Natural killer cell (primary cell): ENCODE results near the gene FOSB. TPM values are rescaled to one million over a fixed set of nuclear protein-coding genes. Genes with fewer than 3 reads are reported as not detected.
A peak's percentile ranks its signal among the peaks of the same experiment; 100 is the strongest.

ENCODE experiments used
- ATAC-seq, 3 donors: fragments of 150-1000 bp in 2 of 3; fragments of 200-7000 bp in 1 of 3; cut with Tn5 transposase; 1 replicate in 1 of 3; 2 replicates in 2 of 3; pipeline ENCODE4 v1.10.0; 2021; ENCODE audit warnings: mild to moderate bottlenecking in 2 of 3, moderate library complexity in 2 of 3
- DNase-seq, 2 donors: peaks; one replicate each; pipeline versions ENCODE4 v3.0.0 to v3.0.0-alpha.2; 2013 to 2021; ENCODE audit warnings: mixed read lengths in 1 of 2
- H3K27ac ChIP-seq: one replicate; pipeline ENCODE4 v1.5.1; 2013; ENCODE audit warnings: mild to moderate bottlenecking, low read length
- H3K27me3 ChIP-seq: one replicate; pipeline ENCODE4 v1.6.1; 2013; ENCODE audit warnings: low read length; ENCODE audit not compliant: control insufficient read depth, insufficient read depth
- H3K36me3 ChIP-seq: one replicate; pipeline ENCODE4 v1.6.1; 2013; ENCODE audit warnings: low read length; ENCODE audit not compliant: control insufficient read depth, insufficient read depth
- H3K4me1 ChIP-seq: one replicate; pipeline ENCODE4 v1.6.1; 2013; ENCODE audit warnings: low read length; ENCODE audit not compliant: control insufficient read depth, insufficient read depth
- H3K4me3 ChIP-seq: one replicate; pipeline ENCODE4 v1.5.1; 2013; ENCODE audit warnings: low read length
- H3K9me3 ChIP-seq: one replicate; pipeline ENCODE4 v1.6.1; 2013; ENCODE audit warnings: low read length; ENCODE audit not compliant: control insufficient read depth, insufficient read depth
- H3K27ac Mint-ChIP-seq, 2 donors: one replicate each; pipeline ENCODE4 v1.8.0; 2022; ENCODE audit warnings: mild to moderate bottlenecking in 2 of 2, mixed read lengths in 2 of 2, moderate library complexity in 1 of 2
- H3K27me3 Mint-ChIP-seq, 2 donors: one replicate each; pipeline ENCODE4 v1.8.0; 2022; ENCODE audit warnings: low read depth in 2 of 2, mixed read lengths in 2 of 2
- H3K36me3 Mint-ChIP-seq: one replicate; pipeline ENCODE4 v1.8.0; 2022; ENCODE audit warnings: mixed read lengths
- H3K4me1 Mint-ChIP-seq, 2 donors: one replicate each; pipeline ENCODE4 v1.8.0; 2022; ENCODE audit warnings: mixed read lengths in 2 of 2
- H3K4me3 Mint-ChIP-seq: one replicate; pipeline ENCODE4 v1.8.0; 2022; ENCODE audit warnings: mild to moderate bottlenecking, moderate library complexity, mixed read lengths
- H3K9me3 Mint-ChIP-seq, 2 donors: one replicate each; pipeline ENCODE4 v1.8.0; 2022; ENCODE audit warnings: mixed read lengths in 2 of 2
- CTCF ChIP-seq: fragments of 200-600 bp; IDR thresholded peaks from one replicate; pipeline ENCODE4 v1.8.0; 2022; ENCODE audit warnings: antibody characterized with exemption
- WGBS: methylation state at CpG from one replicate; pipeline ENCODE4 v1.1.7; 2013; ENCODE audit warnings: missing lambda C conversion rate; ENCODE audit not compliant: insufficient coverage; 5-methylcytosine and 5-hydroxymethylcytosine counted together
- intact Hi-C: fragments of 100-400 bp; cut with micrococcal nuclease; formaldehyde crosslinking; loops from one replicate; pipeline ENCODE4 v1.14.2; 2022
- total RNA-seq, 4 donors: library from RNA; stranded (reverse); fragments of 120-200 nt in 1 of 4; gene quantifications; one replicate each; pipeline versions ENCODE4 v1.2.3 to v1.2.4, GENCODE V29; 2013 to 2022

The FOSB gene
- total RNA-seq, 3 donors from 2014 or later (not counting 1 experiment from before 2014, with no cell fraction given) = 784 to 1,837 (median 1,121) TPM

GRCh38 chr19:45463241-45463640 is 4.6 kb upstream of the FOSB start:
- Mint-ChIP-seq H3K4me3 (no peak overlapping the region), H3K27me3 (peaks cover 0 to 4% of the 10 kb centered on the region in 2 donors), H3K4me1 (peaks cover 14 to 25% of the 10 kb centered on the region in 2 donors), H3K9me3 (no peaks in the 10 kb centered on the region), H3K27ac (no peak overlapping the region), H3K36me3 (no peaks in the 10 kb centered on the region)
- H3K27me3 ChIP-seq = no peaks in the 10 kb centered on the region
- intact Hi-C loops = no loop called here
- no peaks in the 10 kb centered on the region for H3K9me3 ChIP-seq
- ATAC-seq = no peak
- no peak for DNase-seq
- TF ChIP-seq CTCF = no peak
- 89% methylated on average over 4 of the region's 4 CpGs for whole genome bisulfite sequencing
- no peak overlapping the region for H3K27ac ChIP-seq
- no peaks in the 10 kb centered on the region for H3K36me3 ChIP-seq
- H3K4me1 ChIP-seq = peaks cover 11% of the 10 kb centered on the region
- no peak overlapping the region for H3K4me3 ChIP-seq

GRCh38 chr19:45464274-45464673 is 3.5 kb upstream of the FOSB start:
- Mint-ChIP-seq H3K4me1 (peaks cover 21 to 36% of the 10 kb centered on the region in 2 donors), H3K9me3 (no peaks in the 10 kb centered on the region), H3K27me3 (peaks cover 0 to 4% of the 10 kb centered on the region in 2 donors), H3K4me3 (no peak overlapping the region), H3K27ac (peak overlapping the region in 1 of 2 donors; percentile 77), H3K36me3 (no peaks in the 10 kb centered on the region)
- Histone ChIP-seq H3K9me3 (no peaks in the 10 kb centered on the region), H3K36me3 (no peaks in the 10 kb centered on the region), H3K4me3 (no peak overlapping the region), H3K27ac (no peak overlapping the region), H3K4me1 (peaks cover 16% of the 10 kb centered on the region), H3K27me3 (no peaks in the 10 kb centered on the region)
- TF ChIP-seq CTCF = no peak
- 79% methylated on average over 2 of the region's 2 CpGs for WGBS
- DNase-seq (no peak), ATAC-seq (no peak)
- intact Hi-C loops = no loop called here

GRCh38 chr19:45464852-45465441 is 2.8 kb upstream of the FOSB start:
- Mint-ChIP-seq H3K27ac (peak overlapping the region in 1 of 2 donors; percentile 77), H3K4me1 (peaks cover 27 to 42% of the 10 kb centered on the region in 2 donors), H3K27me3 (peaks cover 0 to 4% of the 10 kb centered on the region in 2 donors), H3K36me3 (no peaks in the 10 kb centered on the region), H3K4me3 (no peak overlapping the region), H3K9me3 (no peaks in the 10 kb centered on the region)
- no peak overlapping the region for H3K27ac ChIP-seq
- DNase-seq = no peak
- no peak for ATAC-seq
- no peaks in the 10 kb centered on the region for H3K27me3 ChIP-seq
- no peak overlapping the region for H3K4me3 ChIP-seq
- H3K36me3 ChIP-seq = no peaks in the 10 kb centered on the region
- 72% methylated on average over 7 of the region's 8 CpGs for WGBS
- peaks cover 22% of the 10 kb centered on the region for H3K4me1 ChIP-seq
- TF ChIP-seq CTCF = no peak
- H3K9me3 ChIP-seq = no peaks in the 10 kb centered on the region
- intact Hi-C loops = no loop called here

- peak overlapping the region; percentile 87 to 99 for H3K27ac Mint-ChIP-seq
- TF ChIP-seq CTCF = no peak
- no peaks in the 10 kb centered on the region for H3K36me3 Mint-ChIP-seq
- no peak for ATAC-seq
- H3K27me3 Mint-ChIP-seq = peaks cover 0 to 6% of the 10 kb centered on the region in 2 donors
- H3K4me1 Mint-ChIP-seq = peaks cover 30 to 58% of the 10 kb centered on the region in 2 donors
- H3K9me3 Mint-ChIP-seq = no peaks in the 10 kb centered on the region
- Histone ChIP-seq H3K4me1 (peaks cover 33% of the 10 kb centered on the region), H3K36me3 (no peaks in the 10 kb centered on the region), H3K27me3 (peaks cover 2% of the 10 kb centered on the region), H3K27ac (peak overlapping the region; percentile 100), H3K4me3 (peak overlapping the region; percentile 87), H3K9me3 (no peaks in the 10 kb centered on the region)
- H3K4me3 Mint-ChIP-seq = peak overlapping the region; percentile 96
- DNase-seq = no peak
- intact Hi-C loops = loop anchor here (1.0 kb wide), 1 partner anchor 11 kb away; no protein-coding TSS in a partner anchor
- 3% methylated on average over 11 of the region's 11 CpGs for WGBS
These were observed 711 bp upstream of the FOSB start for GRCh38 chr19:45467115-45467455.
